Keratinocyte (primary cell): ENCODE results near the gene FDXR.
"Not testable (repeated sequence)": the region's sequence is repeated elsewhere in the genome, so short reads cannot be mapped to it uniquely, and the experiment has no call there.

ENCODE experiments used
- CTCF ChIP-seq, 3 experiments: IDR thresholded peaks in 1 of 3; conservative IDR thresholded peaks in 1 of 3; optimal IDR thresholded peaks in 1 of 3; 2 replicates in 2 of 3; 3 replicates in 1 of 3; pipeline versions ENCODE3 to v1.5.1; 2011; ENCODE audit warnings: low read length in 3 of 3, mild to moderate bottlenecking in 3 of 3, moderate library complexity in 2 of 3, control low read depth in 1 of 3, inconsistent platforms in 1 of 3; ENCODE audit not compliant: insufficient read depth in 2 of 3; ENCODE audit errors: extremely low read depth in 1 of 3
- EZH2 ChIP-seq: IDR thresholded peaks from one replicate; pipeline ENCODE4 v1.6.1; 2012; ENCODE audit warnings: inconsistent platforms, mild to moderate bottlenecking, low read length, moderate library complexity

GRCh38 chr17:74909097-74909496, 36.3 kb upstream of the FDXR start:
- not testable (repeated sequence) for TF ChIP-seq CTCF (optimal IDR thresholded peaks at IDR 0.05 in 1 of 3, IDR thresholded peaks at IDR 0.05 in 1 of 3, conservative IDR thresholded peaks at IDR 0.05 in 1 of 3; ENCODE audit: extremely low read depth in 1 of 3, insufficient read depth in 2 of 3, low read length in 3 of 3); EZH2
